Testis (tissue), 3 donors: ENCODE data around the gene OLFML2A. TPM values are rescaled to one million over a fixed set of nuclear protein-coding genes. Genes with fewer than 3 reads are reported as not detected.

ENCODE experiments used
- DNase-seq: peaks from one replicate; pipeline ENCODE4 v3.0.0-alpha.2; 2019
- H3K27ac ChIP-seq, 2 donors: fragments of 200-600 bp; sonication (generic); one replicate each; pipeline ENCODE4 v1.5.1; 2019
- H3K27me3 ChIP-seq: fragments of 200-600 bp; sonication (generic); one replicate; pipeline ENCODE4 v1.5.1; 2019
- H3K36me3 ChIP-seq: fragments of 200-600 bp; sonication (generic); one replicate; pipeline ENCODE4 v1.5.1; 2017; ENCODE audit warnings: low read depth; ENCODE audit errors: missing control alignments
- H3K4me1 ChIP-seq: fragments of 200-600 bp; sonication (generic); one replicate; pipeline ENCODE4 v1.5.1; 2019
- H3K4me3 ChIP-seq, 2 donors: fragments of 200-600 bp; sonication (generic); one replicate each; pipeline ENCODE4 v1.5.1; 2017 to 2019
- H3K9me3 ChIP-seq: fragments of 200-600 bp; sonication (generic); one replicate; pipeline ENCODE4 v1.5.1; 2017
- POLR2A ChIP-seq: fragments of 450-650 bp; IDR thresholded peaks from one replicate; pipeline ENCODE4 v1.6.1; 2017; ENCODE audit warnings: antibody characterized with exemption, mild to moderate bottlenecking, moderate library complexity
- WGBS, 2 donors: methylation state at CpG; one replicate each; pipeline ENCODE4 v1.1.5; 2018; 5-methylcytosine and 5-hydroxymethylcytosine counted together
- intact Hi-C: fragments of 100-400 bp; cut with DNase I; formaldehyde crosslinking; loops from one replicate; pipeline ENCODE4 v1.15.1; 2023; ENCODE audit warnings: low total_unique reads
- polyA plus RNA-seq: library from polyadenylated mRNA; stranded (reverse); fragments of 350-450 nt; fragmentation: Illumina TruSeq; extraction: RNeasy Lipid Tissue Mini Kit (QIAGEN cat#74804); gene quantifications from one replicate; pipeline ENCODE4 v1.2.3, GENCODE V29; 2014; ENCODE audit warnings: low read depth, low replicate concordance; ENCODE audit not compliant: insufficient read depth
- total RNA-seq, 2 donors: library from RNA; depleted of rRNA; stranded (reverse); fragments of >200 nt; gene quantifications; one replicate each; pipeline ENCODE4 v1.2.3, GENCODE V29; 2016
- TF ChIP-seq, protein P1 (sequence below), 3 experiments: fragments of 450-650 bp in 2 of 3; fragments of 200-600 bp in 1 of 3; sonication (generic) in 1 of 3; IDR thresholded peaks; one replicate each; pipeline ENCODE4 v1.5.1; 2016 to 2019; ENCODE audit warnings: antibody characterized with exemption in 3 of 3, mild to moderate bottlenecking in 2 of 3, moderate library complexity in 1 of 3

OLFML2A gene
- total and polyA plus RNA-seq, 3 donors from 2014 or later, result 2.6 to 5.2 (median 4.0) TPM

DNA sequence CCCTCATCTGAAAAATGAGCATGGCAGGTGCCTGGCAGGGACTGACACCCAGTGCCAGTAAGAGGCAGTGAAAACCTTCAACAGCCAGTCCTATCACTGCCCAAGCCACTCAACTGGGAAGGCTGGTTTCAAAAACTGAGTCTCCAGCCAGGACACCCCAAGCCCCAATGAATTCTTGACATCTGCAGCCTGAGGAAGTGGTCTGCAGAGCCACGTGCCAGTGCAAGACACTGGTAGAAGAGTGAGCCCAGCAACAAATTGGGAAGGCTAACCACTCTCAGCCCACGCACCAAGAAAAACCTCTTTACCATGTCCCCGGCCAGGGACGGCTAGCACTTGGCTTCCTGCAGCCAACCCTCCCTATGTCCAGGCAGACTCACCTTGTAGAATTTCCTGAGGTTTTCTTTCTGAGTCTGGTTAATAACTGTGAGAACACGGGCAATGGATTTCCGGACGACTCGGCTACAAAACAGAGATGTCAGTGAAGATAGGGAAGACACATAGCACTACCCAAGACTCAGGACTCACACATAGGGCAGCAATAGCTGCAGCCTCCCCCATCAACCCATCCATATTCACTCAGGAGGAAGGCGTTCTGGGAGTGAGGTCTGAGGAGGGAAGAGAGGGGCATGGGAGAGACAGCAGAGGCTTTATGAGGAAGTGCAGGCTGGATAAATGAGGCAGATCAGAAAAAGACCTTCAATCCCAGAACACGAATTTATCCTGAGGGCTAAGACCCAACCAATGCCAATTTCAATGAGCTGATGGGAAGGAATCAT is 83.1 kb downstream of the OLFML2A start:
- TF ChIP-seq POLR2A, result no peak
- TF ChIP-seq, protein P1, sequence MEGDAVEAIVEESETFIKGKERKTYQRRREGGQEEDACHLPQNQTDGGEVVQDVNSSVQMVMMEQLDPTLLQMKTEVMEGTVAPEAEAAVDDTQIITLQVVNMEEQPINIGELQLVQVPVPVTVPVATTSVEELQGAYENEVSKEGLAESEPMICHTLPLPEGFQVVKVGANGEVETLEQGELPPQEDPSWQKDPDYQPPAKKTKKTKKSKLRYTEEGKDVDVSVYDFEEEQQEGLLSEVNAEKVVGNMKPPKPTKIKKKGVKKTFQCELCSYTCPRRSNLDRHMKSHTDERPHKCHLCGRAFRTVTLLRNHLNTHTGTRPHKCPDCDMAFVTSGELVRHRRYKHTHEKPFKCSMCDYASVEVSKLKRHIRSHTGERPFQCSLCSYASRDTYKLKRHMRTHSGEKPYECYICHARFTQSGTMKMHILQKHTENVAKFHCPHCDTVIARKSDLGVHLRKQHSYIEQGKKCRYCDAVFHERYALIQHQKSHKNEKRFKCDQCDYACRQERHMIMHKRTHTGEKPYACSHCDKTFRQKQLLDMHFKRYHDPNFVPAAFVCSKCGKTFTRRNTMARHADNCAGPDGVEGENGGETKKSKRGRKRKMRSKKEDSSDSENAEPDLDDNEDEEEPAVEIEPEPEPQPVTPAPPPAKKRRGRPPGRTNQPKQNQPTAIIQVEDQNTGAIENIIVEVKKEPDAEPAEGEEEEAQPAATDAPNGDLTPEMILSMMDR (IDR thresholded peaks at IDR 0.05), result no peak
- peaks cover 14% of the 10 kb centered on the region for H3K4me1 ChIP-seq
- WGBS, 2 donors, result 35 to 44% methylated on average over 8 to 10 of the region's 10 CpGs
- DNase-seq, result no peak
- no peak overlapping the region for H3K4me3 ChIP-seq
- H3K27me3 ChIP-seq, result no peaks in the 10 kb centered on the region
- intact Hi-C loops, result loop anchor here (10.0 kb wide), 1 partner anchor 385 kb away; the partner anchor contains the start of gene HSPA5
- H3K9me3 ChIP-seq, result no peaks in the 10 kb centered on the region
- no peak overlapping the region for H3K27ac ChIP-seq
- H3K36me3 ChIP-seq, result no peaks in the 10 kb centered on the region

DNA sequence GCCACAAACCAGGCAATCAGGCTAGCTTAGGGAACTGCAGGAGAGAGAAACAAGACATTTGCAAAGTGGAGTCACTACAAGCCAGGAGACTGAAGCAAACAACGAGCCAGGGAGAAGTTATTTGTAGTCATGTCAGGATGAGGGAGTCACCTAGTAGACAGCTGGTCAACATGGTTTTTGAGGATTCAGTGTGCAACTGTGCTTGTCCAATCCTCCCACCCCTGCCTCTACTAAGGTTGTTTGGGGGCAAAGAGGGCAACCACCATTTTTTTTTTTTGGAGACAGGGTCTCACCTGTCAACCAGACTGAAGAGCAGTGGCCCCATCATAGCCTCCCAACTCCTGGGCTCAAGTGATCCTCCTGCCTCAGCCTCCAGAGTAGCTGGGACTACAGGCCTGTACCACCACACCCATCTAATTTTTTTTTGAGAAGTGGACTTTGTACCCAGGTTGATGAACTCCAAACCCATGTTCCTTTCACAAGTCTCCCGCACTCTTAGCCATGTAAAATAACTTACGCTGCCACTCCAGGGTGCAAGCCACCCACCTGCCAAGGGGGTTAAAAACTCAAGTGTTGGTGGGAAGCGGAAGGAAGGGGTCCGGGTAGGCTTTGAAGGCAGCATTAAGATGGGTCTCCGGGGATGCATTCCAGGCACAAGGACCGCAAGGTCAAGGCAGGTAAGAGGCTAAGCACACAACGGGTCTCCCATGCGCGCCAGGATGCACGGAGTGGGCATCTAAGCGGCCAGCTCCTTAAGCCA is 83.8 kb downstream of the OLFML2A start:
- no peak for TF ChIP-seq POLR2A
- TF ChIP-seq, protein P1 (IDR thresholded peaks at IDR 0.05), result no peak
- 12 to 15% methylated on average over 10 to 12 of the region's 12 CpGs for WGBS, 2 donors
- Histone ChIP-seq H3K27ac (no peak overlapping the region), H3K4me1 (peaks cover 14% of the 10 kb centered on the region), H3K9me3 (no peaks in the 10 kb centered on the region), H3K4me3 (peak overlapping the region; percentile 78 to 89), H3K27me3 (no peaks in the 10 kb centered on the region), H3K36me3 (no peaks in the 10 kb centered on the region)
- DNase-seq, result no peak
- intact Hi-C loops, result loop anchor here (10.0 kb wide), 1 partner anchor 384 kb away; the partner anchor contains the start of gene HSPA5

DNA sequence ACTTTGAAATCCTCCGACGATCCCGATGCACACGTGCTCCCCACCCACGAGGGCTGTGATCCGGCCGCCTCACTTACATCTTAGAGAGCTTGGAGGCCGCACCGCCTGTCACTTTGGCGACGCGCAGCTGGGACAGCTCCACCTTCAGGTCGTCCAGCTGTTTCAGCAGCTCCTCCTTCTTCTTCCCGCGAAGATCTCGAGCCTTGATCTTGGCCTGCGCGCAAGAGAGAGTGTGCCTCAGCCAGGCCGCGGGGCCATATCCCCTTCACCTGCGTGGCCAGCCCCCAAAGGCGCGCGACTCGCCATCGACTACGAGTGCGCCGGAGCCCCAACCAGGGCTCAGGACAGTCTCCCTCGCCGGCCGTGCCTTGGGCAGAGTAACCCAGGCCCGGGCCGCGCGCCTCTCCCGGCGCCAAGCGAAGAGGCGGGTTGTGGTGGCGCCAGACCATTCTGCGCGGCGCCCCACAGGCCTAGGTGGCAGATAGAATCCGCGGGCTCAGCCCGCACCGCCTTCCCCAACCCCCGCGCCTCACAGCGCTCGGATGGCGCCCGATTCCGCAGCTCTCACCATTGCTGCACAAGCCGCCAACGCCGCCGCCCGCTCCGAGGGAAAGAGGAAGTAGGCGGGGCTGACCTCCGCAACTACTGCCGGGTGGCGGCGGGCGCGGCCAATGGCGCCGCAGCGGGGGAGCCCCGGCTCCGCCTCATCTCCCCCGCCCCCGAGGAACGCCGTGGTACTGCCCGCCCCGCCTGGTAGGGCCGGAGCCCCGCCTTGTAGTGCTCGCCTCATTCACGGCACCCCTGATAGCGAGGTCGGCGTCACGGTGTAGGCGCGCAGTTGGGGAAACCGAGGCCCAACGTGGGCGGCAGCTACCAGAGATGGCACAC is 84.7 kb downstream of the OLFML2A start, which contains the start of the genes ARPC5L and RPL35:
TSS of gene ARPC5L (plus strand) at position 789 of the 888 bp plus-strand sequence. CDS start 7,161 bp downstream, outside the sequence.
TSS of gene RPL35 (minus strand) at position 616 of the 888 bp plus-strand sequence. CDS start at position 571, 45 bp downstream.
- intact Hi-C loops, result loop anchor here (10.0 kb wide), 1 partner anchor 383 kb away; the partner anchor contains the start of gene HSPA5
- WGBS, 2 donors, result 0 to 1% methylated on average over 8 to 85 of the region's 92 CpGs
- TF ChIP-seq, protein P1 (IDR thresholded peaks at IDR 0.05), result peak in 1 of 3 experiments; percentile 22
- peak; percentile 70 for TF ChIP-seq POLR2A
- Histone ChIP-seq H3K4me3 (peak within 1 kb of the TSS; percentile 78 to 89), H3K27ac (peak within 1 kb of the TSS; percentile 66 to 87), H3K27me3 (no peaks in the 10 kb centered on the region), H3K9me3 (no peaks in the 10 kb centered on the region), H3K36me3 (no peaks in the 10 kb centered on the region), H3K4me1 (peaks cover 14% of the 10 kb centered on the region)
- peak; percentile 96 for DNase-seq

DNA sequence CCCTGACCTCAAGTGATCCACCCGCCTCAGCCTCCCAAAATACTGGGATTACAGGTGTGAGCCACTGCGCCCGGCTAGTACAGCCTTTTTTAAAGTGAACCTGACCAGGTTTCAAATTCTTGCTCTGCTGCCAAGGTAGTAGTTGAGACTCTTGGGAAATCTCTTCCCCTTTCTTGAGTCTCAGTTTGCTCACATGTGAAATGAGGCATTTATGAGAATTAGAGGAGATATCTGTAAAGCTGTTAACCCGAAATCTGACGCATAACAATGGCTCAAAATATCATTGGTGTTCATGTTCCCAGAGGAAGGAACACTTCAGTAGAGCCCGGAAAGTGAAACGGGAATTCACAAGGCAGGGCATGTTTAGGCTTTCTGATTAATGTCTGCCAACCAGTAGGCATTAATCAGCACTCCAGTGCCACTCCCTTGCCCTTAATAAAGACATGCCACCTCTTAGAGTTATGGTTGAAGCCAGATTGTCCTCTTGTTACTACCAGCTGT is 86.5 kb downstream of the OLFML2A start:
- H3K27ac ChIP-seq, result peak overlapping the region in 1 of 2 donors; percentile 19
- no peaks in the 10 kb centered on the region for H3K27me3 ChIP-seq
- WGBS, 2 donors, result 49 to 72% methylated on average over 7 of the region's 7 CpGs
- no peaks in the 10 kb centered on the region for H3K36me3 ChIP-seq
- TF ChIP-seq, protein P1 (IDR thresholded peaks at IDR 0.05), result no peak
- no peak for TF ChIP-seq POLR2A
- no peaks in the 10 kb centered on the region for H3K9me3 ChIP-seq
- DNase-seq, result no peak
- H3K4me1 ChIP-seq, result peaks cover 14% of the 10 kb centered on the region
- H3K4me3 ChIP-seq, result no peak overlapping the region
- intact Hi-C loops, result loop anchor here (10.0 kb wide), 1 partner anchor 381 kb away; the partner anchor contains the start of gene HSPA5
